Measurements from ENCODE around the gene PRR33.
"Not testable (repeated sequence)": the region's sequence is repeated elsewhere in the genome, so short reads cannot be mapped to it uniquely, and the experiment has no call there.

PRR33 gene

DNA sequence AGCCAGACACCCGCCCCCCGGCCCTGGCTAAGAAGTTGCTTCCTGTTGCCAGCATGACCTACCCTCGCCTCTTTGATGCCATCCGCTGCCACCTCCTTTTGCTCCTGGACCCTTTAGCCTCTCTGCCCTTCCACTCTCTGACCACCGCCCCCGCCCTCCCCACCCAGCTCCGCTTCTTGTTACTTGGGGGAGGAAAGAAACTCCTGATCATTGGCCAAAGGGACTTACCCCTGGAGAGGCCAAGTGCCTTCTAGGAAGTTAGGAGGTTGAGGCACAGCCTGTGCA is at the start of gene PRR33:
PRR33 (minus strand) TSS at position 65 of the 285 bp plus-strand sequence. CDS start 1,311 bp downstream, outside the sequence.
- H3K4me2 ChIP-seq (ENCODE audit: insufficient read depth, low read length) = peak within 1 kb of the TSS; percentile 83
- TF ChIP-seq CTCF (IDR thresholded peaks at IDR 0.05; ENCODE audit: borderline replicate concordance, extremely low read depth, low read length, poor library complexity, severe bottlenecking) (no peak), EZH2 (IDR thresholded peaks at IDR 0.05; ENCODE audit: borderline replicate concordance, low read depth, low read length, severe bottlenecking) (no peak)
- H3K36me3 ChIP-seq (ENCODE audit: insufficient read depth, low read length) = no peaks in the 10 kb centered on the region; the same call in 1 of the 2 replicates
- no peak within 1 kb of the TSS for H2AFZ ChIP-seq (ENCODE audit: low read depth, low read length)
- H3K27me3 ChIP-seq (ENCODE audit: insufficient read depth, low read length, poor library complexity) = no peaks in the 10 kb centered on the region
- H3K27ac ChIP-seq (ENCODE audit: low read length) = peak within 1 kb of the TSS; percentile 90; the same call in 1 of the 2 replicates
- peak within 1 kb of the TSS in 1 of 2 experiments; percentile 59; a peak in 1 of 4 replicates for H3K4me3 ChIP-seq (ENCODE audit: low read depth in 1 of 2, low read length in 2 of 2)
- DNase-seq = no peak
- no peak for ATAC-seq (ENCODE audit: insufficient read depth, low read depth)
- peaks cover 41% of the 10 kb centered on the region for H3K4me1 ChIP-seq (ENCODE audit: insufficient read depth, low read length)
- H3K9ac ChIP-seq (ENCODE audit: low read depth, low read length) = peak within 1 kb of the TSS; percentile 69
- H4K20me1 ChIP-seq (ENCODE audit: insufficient read depth, low read length) = no peaks in the 10 kb centered on the region
- H3K79me2 ChIP-seq (ENCODE audit: insufficient read depth, low read length) = peaks cover 7% of the 10 kb centered on the region; the same call in 1 of the 2 replicates
- H3K9me3 ChIP-seq (ENCODE audit: insufficient read depth, low read length, severe bottlenecking) = no peaks in the 10 kb centered on the region

DNA sequence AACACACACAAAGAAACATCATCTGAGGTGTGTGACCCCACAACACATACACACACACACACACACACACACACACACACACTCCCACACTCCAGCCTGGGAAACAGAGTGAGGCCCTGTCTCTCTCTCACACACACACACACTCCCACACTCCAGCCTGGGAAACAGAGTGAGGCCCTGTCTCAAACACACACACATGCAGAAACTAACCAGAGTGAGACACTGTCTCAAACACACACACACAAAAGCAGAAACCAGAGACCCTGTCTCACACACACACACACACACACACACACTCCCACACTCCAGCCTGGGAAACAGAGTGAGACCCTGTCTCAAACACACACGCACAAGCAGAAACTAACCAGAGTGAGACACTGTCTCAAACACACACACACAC is 48.1 kb upstream of the PRR33 start:
- not testable (repeated sequence) for H2AFZ ChIP-seq (ENCODE audit: low read depth, low read length); DNase-seq; ATAC-seq (ENCODE audit: insufficient read depth, low read depth); H3K36me3 ChIP-seq (ENCODE audit: insufficient read depth, low read length); H3K9ac ChIP-seq (ENCODE audit: low read depth, low read length); H3K9me3 ChIP-seq (ENCODE audit: insufficient read depth, low read length, severe bottlenecking); H3K79me2 ChIP-seq (ENCODE audit: insufficient read depth, low read length); H4K20me1 ChIP-seq (ENCODE audit: insufficient read depth, low read length); H3K27me3 ChIP-seq (ENCODE audit: insufficient read depth, low read length, poor library complexity); H3K4me1 ChIP-seq (ENCODE audit: insufficient read depth, low read length); H3K4me3 ChIP-seq (ENCODE audit: low read depth in 1 of 2, low read length in 2 of 2); H3K27ac ChIP-seq (ENCODE audit: low read length); H3K4me2 ChIP-seq (ENCODE audit: insufficient read depth, low read length)

DNA sequence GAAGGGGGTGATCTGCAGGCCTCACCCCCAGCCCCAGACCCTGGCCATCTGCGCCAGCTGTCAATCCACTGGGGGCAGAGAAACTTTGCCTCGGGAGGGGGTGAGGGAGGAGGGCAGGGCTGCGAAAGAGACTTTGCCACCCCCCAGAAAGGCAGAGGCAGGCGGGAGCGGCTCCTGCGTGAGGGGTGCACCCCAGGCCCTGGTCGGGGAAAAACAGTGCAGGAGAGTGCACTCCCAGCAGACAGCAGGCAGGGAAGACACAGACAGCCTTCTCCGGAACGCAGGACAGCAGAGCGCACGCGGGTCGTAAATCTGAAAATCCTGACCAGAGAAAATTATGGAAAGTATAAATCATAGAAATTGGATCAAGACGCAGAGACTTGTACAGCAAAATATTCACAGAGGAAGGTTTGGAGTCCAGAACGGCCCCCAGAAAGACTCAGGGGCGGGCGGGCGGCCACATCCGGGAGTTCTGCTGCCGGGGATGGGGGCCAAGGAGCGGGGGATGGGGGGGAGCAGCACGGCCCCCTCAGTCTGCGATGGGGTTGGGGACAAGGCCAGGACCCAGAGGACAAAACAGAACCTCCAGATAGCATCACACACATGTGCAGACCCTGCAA is 47.4 kb upstream of the PRR33 start:
- no peaks in the 10 kb centered on the region for H3K9me3 ChIP-seq (ENCODE audit: insufficient read depth, low read length, severe bottlenecking)
- H3K4me3 ChIP-seq (ENCODE audit: low read depth in 1 of 2, low read length in 2 of 2) = no peak overlapping the region
- H3K27me3 ChIP-seq (ENCODE audit: insufficient read depth, low read length, poor library complexity) = no peaks in the 10 kb centered on the region
- TF ChIP-seq CTCF (IDR thresholded peaks at IDR 0.05; ENCODE audit: borderline replicate concordance, extremely low read depth, low read length, poor library complexity, severe bottlenecking) = no peak
- TF ChIP-seq EZH2 (IDR thresholded peaks at IDR 0.05; ENCODE audit: borderline replicate concordance, low read depth, low read length, severe bottlenecking) = no peak
- H4K20me1 ChIP-seq (ENCODE audit: insufficient read depth, low read length) = no peaks in the 10 kb centered on the region; the same call in 1 of the 2 replicates
- ATAC-seq (ENCODE audit: insufficient read depth, low read depth) (peak; percentile 23; the same call in 1 of the 3 replicates), DNase-seq (peak; percentile 32)
- H3K4me2 ChIP-seq (ENCODE audit: insufficient read depth, low read length) = no peak overlapping the region
- no peak overlapping the region for H2AFZ ChIP-seq (ENCODE audit: low read depth, low read length)
- H3K79me2 ChIP-seq (ENCODE audit: insufficient read depth, low read length) = no peaks in the 10 kb centered on the region
- H3K27ac ChIP-seq (ENCODE audit: low read length) = no peak overlapping the region
- no peak overlapping the region for H3K9ac ChIP-seq (ENCODE audit: low read depth, low read length)
- H3K36me3 ChIP-seq (ENCODE audit: insufficient read depth, low read length) = no peaks in the 10 kb centered on the region
- H3K4me1 ChIP-seq (ENCODE audit: insufficient read depth, low read length) = no peaks in the 10 kb centered on the region; the same call in 1 of the 2 replicates

DNA sequence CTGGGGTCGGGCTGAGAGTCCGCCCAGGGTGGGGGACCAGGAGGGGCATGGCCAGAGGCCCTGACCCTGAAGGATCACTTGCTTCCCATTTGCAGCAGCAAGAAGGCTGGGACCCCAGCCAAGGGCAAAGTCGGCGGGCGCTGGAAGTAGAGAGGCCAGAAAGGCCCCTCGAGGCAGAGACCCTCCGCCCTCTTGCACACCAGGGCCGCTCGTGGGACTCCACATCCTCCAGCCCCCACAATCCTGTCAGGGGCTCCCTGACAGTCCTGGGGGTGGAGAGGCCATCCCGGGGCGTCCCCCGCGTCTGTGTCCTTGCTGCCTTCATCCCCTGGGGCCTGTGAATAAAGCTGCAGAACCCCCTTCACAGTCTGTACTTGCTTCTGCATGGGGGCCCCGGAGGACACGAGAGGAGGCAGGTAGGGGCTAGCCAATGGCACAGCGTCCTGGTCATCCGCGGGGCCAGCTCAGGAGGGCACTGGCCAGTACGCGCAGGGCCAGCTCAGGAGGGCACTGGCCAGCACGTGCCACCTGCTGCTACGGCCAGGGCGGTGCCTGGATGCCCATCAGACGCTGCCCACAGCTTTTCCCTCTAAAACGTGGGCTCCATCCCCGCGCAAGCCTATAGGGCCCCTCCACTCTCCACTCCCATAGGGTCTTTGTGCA is 46.8 kb upstream of the PRR33 start:
- H3K36me3 ChIP-seq (ENCODE audit: insufficient read depth, low read length) = no peaks in the 10 kb centered on the region
- no peak overlapping the region for H3K4me2 ChIP-seq (ENCODE audit: insufficient read depth, low read length)
- no peak for ATAC-seq (ENCODE audit: insufficient read depth, low read depth)
- H3K79me2 ChIP-seq (ENCODE audit: insufficient read depth, low read length) = no peaks in the 10 kb centered on the region
- no peak for TF ChIP-seq CTCF (IDR thresholded peaks at IDR 0.05; ENCODE audit: borderline replicate concordance, extremely low read depth, low read length, poor library complexity, severe bottlenecking)
- no peak for TF ChIP-seq EZH2 (IDR thresholded peaks at IDR 0.05; ENCODE audit: borderline replicate concordance, low read depth, low read length, severe bottlenecking)
- no peak overlapping the region for H3K27ac ChIP-seq (ENCODE audit: low read length)
- H3K27me3 ChIP-seq (ENCODE audit: insufficient read depth, low read length, poor library complexity) = no peaks in the 10 kb centered on the region
- no peaks in the 10 kb centered on the region for H3K9me3 ChIP-seq (ENCODE audit: insufficient read depth, low read length, severe bottlenecking)
- no peak overlapping the region for H3K9ac ChIP-seq (ENCODE audit: low read depth, low read length)
- no peak overlapping the region for H2AFZ ChIP-seq (ENCODE audit: low read depth, low read length)
- H4K20me1 ChIP-seq (ENCODE audit: insufficient read depth, low read length) = no peaks in the 10 kb centered on the region; the same call in 1 of the 2 replicates
- H3K4me3 ChIP-seq (ENCODE audit: low read depth in 1 of 2, low read length in 2 of 2) = no peak overlapping the region
- DNase-seq = no peak
- no peaks in the 10 kb centered on the region; the same call in 1 of the 2 replicates for H3K4me1 ChIP-seq (ENCODE audit: insufficient read depth, low read length)

Measured in DND-41 (cell line).